GM21737 (cell line): ENCODE data around the gene EFCC1.

ENCODE experiments used
- ATAC-seq: cut with Tn5 transposase; IDR thresholded peaks from one replicate; pipeline ENCODE4 v1.9.1; 2021; ENCODE audit warnings: mild to moderate bottlenecking, moderate library complexity; ENCODE audit not compliant: unreplicated experiment

EFCC1 gene

DNA sequence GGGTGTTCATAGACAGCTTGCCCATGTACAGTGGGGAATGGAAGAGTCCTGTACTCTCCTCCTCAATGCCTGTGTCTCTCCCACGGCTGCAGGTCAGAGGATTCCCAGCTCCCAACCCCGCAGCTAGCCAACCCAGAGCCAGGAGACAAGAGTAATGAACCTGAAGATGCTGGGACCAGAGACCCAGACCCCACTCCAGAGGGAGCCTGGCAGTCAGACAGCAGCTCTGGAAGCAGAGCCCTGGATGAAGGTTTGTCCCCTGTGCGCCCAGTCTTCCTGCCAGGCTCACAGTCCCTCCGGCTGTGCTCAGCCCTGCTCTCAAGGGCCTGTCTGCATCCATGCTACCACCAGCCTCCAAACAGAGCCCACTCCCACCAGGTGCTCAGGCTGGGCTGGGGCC, 29.5 kb downstream of the EFCC1 start:
- ATAC-seq: no peak

DNA sequence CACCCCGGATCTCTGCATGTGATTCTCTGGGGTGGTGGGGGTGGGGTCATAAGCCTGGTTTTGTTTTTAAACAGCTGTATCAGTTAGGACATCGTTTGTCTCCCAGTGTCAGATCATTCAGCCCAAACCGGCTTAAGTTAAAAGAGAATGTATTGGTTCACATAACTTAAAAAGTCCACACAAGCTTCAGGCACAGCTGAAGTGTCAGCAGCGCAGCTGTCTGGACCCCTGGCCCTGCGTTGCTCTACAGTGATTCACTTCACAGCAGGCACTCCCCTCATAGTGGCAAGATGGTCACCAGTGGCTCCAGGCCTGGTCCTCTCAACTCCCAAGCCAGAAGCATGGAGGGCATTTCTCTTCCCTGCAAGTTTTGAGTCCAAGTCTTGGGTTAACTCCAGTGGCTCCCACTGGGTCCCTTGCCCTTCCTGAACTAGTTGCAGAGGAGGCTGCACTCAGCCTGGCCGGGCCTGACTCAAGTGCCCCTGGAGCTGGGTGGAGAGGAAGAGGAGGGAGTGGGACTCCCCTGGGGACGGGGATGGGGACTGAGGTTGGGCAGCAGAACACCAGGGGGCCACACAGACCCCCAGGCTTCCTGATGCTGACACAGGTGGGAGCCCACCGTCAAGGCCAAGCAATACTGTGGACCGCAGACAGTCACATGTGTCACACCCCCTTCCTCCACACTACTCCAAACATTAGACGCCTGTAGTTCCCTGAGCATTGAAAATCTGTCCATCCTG, 30.5 kb downstream of the EFCC1 start:
- ATAC-seq: no peak

- no peak for ATAC-seq
Measured at GRCh38 chr3:129032716-129033115, 31.6 kb downstream of the EFCC1 start.

DNA sequence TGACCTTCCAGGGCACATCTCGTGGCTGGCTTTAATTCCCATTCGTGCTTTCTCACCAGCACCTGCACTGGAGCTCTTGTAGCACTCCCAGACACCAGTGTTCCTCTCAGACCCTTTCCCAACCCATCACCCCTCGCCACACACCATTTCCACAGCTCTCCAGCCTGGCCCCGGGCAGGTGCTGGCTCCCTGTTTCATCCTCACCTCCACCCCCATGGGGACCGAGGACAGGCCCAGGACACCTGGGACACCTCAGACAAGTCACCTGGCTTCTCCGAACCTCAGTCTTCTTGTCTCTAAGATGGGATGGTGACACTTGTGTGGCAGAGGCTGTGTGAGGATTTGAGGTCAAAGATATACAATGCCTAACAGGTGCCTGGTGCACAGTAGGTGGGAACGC, 32.0 kb downstream of the EFCC1 start:
- ATAC-seq: no peak

DNA sequence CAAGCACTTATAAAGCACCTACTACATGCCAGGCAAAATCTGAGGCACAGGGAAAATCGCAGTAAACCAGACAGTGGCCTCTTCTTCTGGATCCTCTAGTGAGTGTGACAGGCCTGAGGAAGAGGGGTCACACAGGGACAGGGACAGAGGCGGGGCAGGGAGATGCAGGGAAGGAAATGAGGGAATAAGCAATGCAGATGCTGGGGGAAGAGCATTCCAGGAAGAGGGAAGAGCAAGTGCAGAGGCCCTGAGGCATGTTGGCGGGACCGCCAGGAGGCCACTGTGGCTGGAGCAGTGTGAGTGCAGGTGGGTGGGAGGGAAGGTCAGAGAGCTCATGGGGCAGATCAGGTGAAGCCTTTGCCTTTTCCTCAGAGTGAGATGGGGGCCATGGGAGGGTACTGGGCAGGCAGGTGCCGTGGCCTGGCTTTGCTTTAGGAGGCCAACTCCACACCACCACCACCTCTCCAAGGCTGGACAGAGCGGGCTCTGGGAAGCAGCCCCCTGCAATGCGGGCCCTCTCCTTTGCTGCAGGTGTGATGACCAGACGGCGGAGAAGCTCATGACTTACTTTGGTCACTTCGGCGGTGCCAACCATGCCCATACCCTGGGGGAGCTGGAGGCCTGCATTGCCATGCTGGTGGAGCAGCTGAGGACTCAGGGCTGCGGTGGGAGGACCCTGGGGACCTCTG, 32.7 kb downstream of the EFCC1 start:
- ATAC-seq: no peak

DNA sequence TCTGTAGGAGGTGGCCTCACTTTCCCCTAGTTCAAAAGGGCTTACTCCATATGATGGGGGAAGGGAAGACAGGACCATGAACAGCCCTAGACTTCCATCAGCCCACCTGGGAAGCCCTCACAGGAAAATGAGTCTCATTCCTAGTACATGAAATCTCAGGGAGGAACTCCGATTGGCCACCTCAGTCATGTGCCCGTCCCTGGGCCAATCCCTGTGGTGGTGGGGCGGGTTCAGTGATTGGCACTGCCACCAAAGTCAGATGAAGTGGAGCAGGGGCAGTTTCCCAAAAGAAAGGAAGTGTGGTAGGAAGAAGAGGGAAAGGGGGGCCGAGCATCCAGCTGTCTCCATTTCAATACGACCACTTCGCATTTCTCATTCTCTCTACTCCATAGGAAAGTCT, 33.5 kb downstream of the EFCC1 start:
- no peak for ATAC-seq

- ATAC-seq: no peak
Measured at GRCh38 chr3:129035360-129036221, 34.5 kb downstream of the EFCC1 start.

- no peak for ATAC-seq
Measured at GRCh38 chr3:129036222-129037092, 35.4 kb downstream of the EFCC1 start.

DNA sequence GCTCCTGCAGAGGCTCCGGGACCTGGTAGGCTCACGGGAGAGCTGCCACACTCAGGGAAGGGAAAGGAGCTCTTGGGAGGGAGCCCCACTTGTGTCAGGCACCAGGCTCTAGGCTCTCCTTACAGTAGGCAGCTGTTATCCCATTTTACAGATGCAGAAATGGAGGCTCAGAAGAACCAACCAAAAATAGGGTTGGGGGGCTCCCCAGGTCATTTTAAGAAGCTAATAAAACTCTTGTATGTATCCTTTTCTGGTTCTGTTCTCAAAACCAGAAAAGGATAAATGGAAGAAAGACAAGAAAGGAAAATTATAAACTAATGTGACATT, 36.0 kb downstream of the EFCC1 start:
- ATAC-seq: no peak

- ATAC-seq: no peak
Measured at GRCh38 chr3:129038121-129038855, 37.2 kb downstream of the EFCC1 start.

DNA sequence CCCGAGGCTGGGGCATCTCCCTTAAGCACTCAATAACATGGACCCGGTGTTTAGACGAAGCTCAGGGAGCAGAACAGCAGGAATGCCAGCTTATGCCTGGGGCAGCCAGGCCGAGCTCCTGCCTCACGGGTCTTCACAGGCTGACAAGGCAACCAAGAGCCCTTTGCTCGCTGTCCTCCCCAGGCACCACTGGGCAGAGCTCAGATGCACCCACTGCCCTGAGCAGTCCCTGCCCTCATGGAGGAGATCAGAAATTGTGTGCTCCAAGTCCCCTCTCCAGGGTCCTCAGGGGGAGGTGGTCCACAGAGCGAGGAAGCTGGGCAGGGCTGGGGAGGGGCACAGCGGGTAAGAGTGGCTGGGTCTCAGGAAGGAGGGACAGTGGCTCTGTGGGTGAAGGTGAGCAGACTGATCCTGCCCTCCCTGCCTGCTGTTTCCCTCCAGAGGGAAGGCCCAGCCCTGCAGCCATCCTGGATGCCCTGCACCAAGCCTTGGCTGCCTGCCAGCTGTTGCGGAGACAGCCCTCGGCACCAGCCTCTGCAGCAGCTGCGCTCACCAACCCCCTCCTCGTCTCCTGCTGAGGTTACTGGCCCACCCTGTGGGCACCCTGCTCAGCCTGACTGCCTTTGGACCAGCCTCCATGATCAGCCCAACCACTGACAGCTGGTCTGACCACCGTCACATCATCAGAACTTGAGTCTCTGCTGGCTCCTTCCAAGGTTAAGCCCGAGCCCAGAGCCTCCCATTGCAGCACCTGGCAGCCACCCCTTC, 38.4 kb downstream of the EFCC1 start:
- no peak for ATAC-seq

DNA sequence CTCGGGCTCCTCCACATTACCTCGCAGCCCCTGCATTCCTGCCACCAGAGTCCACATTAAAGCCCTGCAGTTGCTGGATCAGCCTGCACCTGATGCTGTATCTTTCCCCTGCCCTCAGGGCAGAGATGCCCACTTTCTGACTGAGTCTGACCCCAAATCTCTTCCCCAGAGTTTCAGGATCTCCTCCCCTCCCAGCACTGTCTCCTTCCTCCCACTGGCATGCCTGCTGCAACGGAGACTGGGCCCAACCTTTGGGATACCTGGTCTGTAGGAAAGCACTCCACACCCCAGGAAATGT, 38.9 kb downstream of the EFCC1 start:
- ATAC-seq: no peak

- no peak for ATAC-seq
Measured at GRCh38 chr3:129040579-129041300, 39.6 kb downstream of the EFCC1 start.

DNA sequence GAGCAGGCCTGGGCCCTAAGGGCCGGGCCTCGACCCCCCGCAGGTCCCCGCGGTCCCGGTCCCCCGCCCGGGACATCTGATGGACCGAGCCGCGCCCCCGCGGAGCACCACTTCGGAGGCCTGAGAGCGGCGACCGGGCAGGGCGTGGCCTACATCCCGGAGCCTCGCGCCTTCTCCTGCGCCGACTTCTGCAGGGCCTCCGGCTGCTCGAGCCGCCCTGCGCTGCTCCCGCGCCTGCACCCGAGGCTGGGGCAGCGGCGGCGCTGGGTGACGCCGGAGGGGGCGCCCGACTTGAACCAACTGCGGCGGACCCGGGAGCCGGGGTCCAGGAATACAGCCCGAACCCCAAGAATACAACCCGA, 44.6 kb downstream of the EFCC1 start:
- no peak for ATAC-seq

GRCh38 chr3:129046037-129046731, 45.1 kb downstream of the EFCC1 start:
- no peak for ATAC-seq

DNA sequence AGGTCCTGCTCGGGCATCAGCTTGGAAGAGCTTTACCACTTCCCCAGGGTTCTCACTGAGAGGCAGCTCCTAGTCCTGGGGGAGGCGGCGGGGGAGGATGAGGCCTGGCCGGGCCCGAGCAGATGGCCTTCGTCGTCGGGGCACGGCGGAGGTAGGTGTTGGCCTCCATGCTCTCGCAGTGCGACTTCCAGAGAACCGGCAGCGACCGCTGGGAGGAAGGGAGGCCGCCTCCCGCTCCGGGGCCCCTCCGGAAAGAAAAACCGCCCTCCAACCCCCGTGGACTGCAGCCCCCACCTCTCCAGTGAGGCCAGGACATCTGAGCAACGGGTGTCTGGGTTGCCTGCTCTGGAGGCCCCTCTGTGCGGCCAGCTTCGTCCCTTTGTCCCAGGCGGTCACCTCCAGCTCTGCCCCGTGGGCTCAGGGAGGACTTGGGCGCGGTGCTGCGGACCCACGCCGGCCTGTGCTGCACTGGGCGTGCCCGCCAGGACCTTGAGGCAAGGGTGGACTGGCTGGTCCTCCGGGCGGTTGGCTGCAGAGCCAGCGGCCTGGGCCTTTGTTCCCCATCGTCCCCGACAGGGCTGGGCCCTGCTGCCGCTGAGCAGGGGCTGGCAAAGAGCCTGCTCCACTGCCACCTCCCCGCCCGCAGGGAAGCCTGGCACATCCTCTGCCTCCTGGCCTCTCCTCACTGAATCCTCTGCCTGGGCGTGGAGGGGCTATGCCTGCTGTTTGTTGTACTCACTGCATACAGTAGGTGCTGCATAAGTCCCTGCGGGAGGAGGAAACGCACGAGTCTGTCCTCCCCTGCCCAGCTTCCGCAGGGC, 45.8 kb downstream of the EFCC1 start:
- no peak for ATAC-seq

GRCh38 chr3:129047553-129047839, 46.4 kb downstream of the EFCC1 start:
- no peak for ATAC-seq
